PC-3 (cell line): ENCODE results near the gene GFOD2.

Experiments
- CTCF ChIP-seq: fragments of 300-600 bp; sonication (generic); conservative IDR thresholded peaks from 2 replicates; pipeline ENCODE4 v1.5.1; 2017; ENCODE audit warnings: antibody characterized with exemption, low read depth, mild to moderate bottlenecking, low read length
- EZH2 ChIP-seq: fragments of 300-600 bp; sonication (generic); IDR thresholded peaks from one replicate; pipeline ENCODE4 v1.6.1; 2017; ENCODE audit warnings: antibody characterized with exemption, mild to moderate bottlenecking, low read length; ENCODE audit not compliant: unreplicated experiment
- EZH2phosphoT487 ChIP-seq: fragments of 300-600 bp; sonication (generic); IDR thresholded peaks from 2 replicates; pipeline ENCODE4 v1.6.1; 2018; ENCODE audit warnings: mild to moderate bottlenecking, antibody characterized with exemption, low read length, borderline replicate concordance

GRCh38 chr16:67651039-67651438 is 68.1 kb downstream of the GFOD2 start:
- no peak for TF ChIP-seq EZH2
- no peak for TF ChIP-seq CTCF
- TF ChIP-seq EZH2phosphoT487, result no peak
